Hematopoietic multipotent progenitor cell treated with erythropoietin and hydrocortisone succinate and interleukin-3 and kit ligand, for 4 days (in vitro differentiated cells): Measurements from ENCODE around the gene LTBP3.
A peak's percentile ranks its signal among the peaks of the same experiment; 100 is the strongest.

ENCODE experiments used
- DNase-seq: peaks from one replicate; pipeline ENCODE4 v3.0.0-alpha.2; 2015

The LTBP3 gene

GRCh38 chr11:65505466-65506289 lies 52.5 kb downstream of the LTBP3 start:
- peak; percentile 44 for DNase-seq

GRCh38 chr11:65504674-65505465 lies 53.3 kb downstream of the LTBP3 start:
- DNase-seq = peak; percentile 36

- DNase-seq = peak; percentile 59
Observed at GRCh38 chr11:65503949-65504673, 54.0 kb downstream of the LTBP3 start.

GRCh38 chr11:65503368-65503948 lies 54.7 kb downstream of the LTBP3 start:
- DNase-seq = no peak

GRCh38 chr11:65502555-65503367 lies 55.4 kb downstream of the LTBP3 start:
- DNase-seq = peak; percentile 74

GRCh38 chr11:65502274-65502554 lies 55.9 kb downstream of the LTBP3 start:
- no peak for DNase-seq

GRCh38 chr11:65501472-65502273 lies 56.5 kb downstream of the LTBP3 start:
- DNase-seq = peak; percentile 67

GRCh38 chr11:65501186-65501471 lies 57.0 kb downstream of the LTBP3 start:
- DNase-seq = no peak

GRCh38 chr11:65500387-65501185 lies 57.6 kb downstream of the LTBP3 start:
- DNase-seq = peak; percentile 79

- DNase-seq = peak; percentile 58
Observed at GRCh38 chr11:65499713-65500386, 58.3 kb downstream of the LTBP3 start.

- DNase-seq = peak; percentile 97
Observed at GRCh38 chr11:65498977-65499712, 59.0 kb downstream of the LTBP3 start, which contains the start of gene MALAT1. Gene MALAT1 (plus strand): TSS chr11:65499045.

GRCh38 chr11:65498727-65498976 lies 59.5 kb downstream of the LTBP3 start:
- DNase-seq = no peak

GRCh38 chr11:65498042-65498726 lies 60.0 kb downstream of the LTBP3 start:
- peak; percentile 88 for DNase-seq

GRCh38 chr11:65497141-65498041 lies 60.8 kb downstream of the LTBP3 start:
- peak; percentile 99 for DNase-seq

GRCh38 chr11:65496304-65497140 lies 61.6 kb downstream of the LTBP3 start:
- no peak for DNase-seq

- DNase-seq = no peak
Observed at GRCh38 chr11:65493367-65494176, 64.6 kb downstream of the LTBP3 start.
